K562 (cell line): ENCODE data around the gene MAST1. TPM values are rescaled to one million over a fixed set of nuclear protein-coding genes. Genes with fewer than 3 reads are reported as not detected.

Experiments
- FOXP1 ChIP-seq: sonication (generic); formaldehyde crosslinking; IDR thresholded peaks from 2 replicates; pipeline ENCODE4 v1.8.0; 2022; ENCODE audit warnings: mild to moderate bottlenecking, missing genetic modification reagents
- FUS ChIP-seq: fragments of 200-400 bp; formaldehyde crosslinking; optimal IDR thresholded peaks from 2 replicates; pipeline ENCODE3; 2017; ENCODE audit warnings: low read depth, low read length
- HBP1 ChIP-seq: fragments of 450-650 bp; formaldehyde crosslinking; IDR thresholded peaks from 2 replicates; pipeline ENCODE4 v1.4.0; 2022; ENCODE audit warnings: missing genetic modification characterization
- HMGN3 ChIP-seq: IDR thresholded peaks from 2 replicates; pipeline ENCODE4 v1.6.1; 2011; ENCODE audit warnings: borderline replicate concordance, low read depth, mild to moderate bottlenecking, mixed read lengths, low read length; ENCODE audit not compliant: insufficient read length; ENCODE audit errors: extremely low read depth
- HNRNPH1 ChIP-seq: fragments of 200-400 bp; formaldehyde crosslinking; optimal IDR thresholded peaks from 2 replicates; pipeline ENCODE3; 2017; ENCODE audit warnings: low read depth, mild to moderate bottlenecking, low read length, moderate library complexity
- MGA ChIP-seq: fragments of 450-650 bp; IDR thresholded peaks from 2 replicates; pipeline ENCODE4 v1.6.1; 2016; ENCODE audit warnings: mild to moderate bottlenecking, moderate library complexity
- NFRKB ChIP-seq: fragments of 450-650 bp; IDR thresholded peaks from 2 replicates; pipeline ENCODE4 v1.6.1; 2016; ENCODE audit warnings: low read depth
- NR3C1 ChIP-seq: sonication (generic); formaldehyde crosslinking; IDR thresholded peaks from 2 replicates; pipeline ENCODE4 v1.8.1; 2022; ENCODE audit warnings: missing genetic modification reagents
- NUFIP1 ChIP-seq: fragments of 450-650 bp; IDR thresholded peaks from 2 replicates; pipeline ENCODE4 v1.6.1; 2018; ENCODE audit not compliant: partially characterized antibody
- RAD21 ChIP-seq, 2 experiments: fragments of 250-450 bp in 1 of 2; fragments of 450-650 bp in 1 of 2; sonication (Bioruptor Pico) in 1 of 2; formaldehyde crosslinking in 1 of 2; IDR thresholded peaks in 1 of 2; conservative IDR thresholded peaks in 1 of 2; 2 replicates each; pipeline versions ENCODE4 v1.4.0 to v1.8.0; 2020 to 2022; ENCODE audit warnings: mild to moderate bottlenecking in 2 of 2, moderate library complexity in 1 of 2
- RAD51 ChIP-seq: fragments of 450-650 bp; IDR thresholded peaks from 2 replicates; pipeline ENCODE4 v1.7.1; 2016; ENCODE audit warnings: low read depth, mild to moderate bottlenecking, borderline replicate concordance
- RCOR1 ChIP-seq, 2 experiments: IDR thresholded peaks; 2 replicates each; pipeline ENCODE4 v1.6.1; 2012; ENCODE audit warnings: low read depth in 2 of 2, low read length in 2 of 2, borderline replicate concordance in 1 of 2, improper control_type of control experiment in 1 of 2
- RNF2 ChIP-seq: sonication (generic); IDR thresholded peaks from 2 replicates; pipeline ENCODE4 v1.6.1; 2016
- ZNF766 ChIP-seq: fragments of 200-800 bp; sonication (Bioruptor generic); conservative IDR thresholded peaks from 2 replicates; pipeline ENCODE4 v1.6.1; 2016; ENCODE audit warnings: missing genetic modification characterization, missing compliant biosample characterization
- polyA plus RNA-seq, 8 experiments: library from polyadenylated mRNA; depleted of rRNA in 4 of 8; stranded (reverse) in 5 of 8; unstranded in 3 of 8; fragments of >200 nt; fragmentation: Nextera tagmentation in 2 of 8; fragmentation: Illumina TruSeq in 1 of 8; extraction: Ambion mirVana in 2 of 8; extraction: Trizol in 1 of 8; gene quantifications; 2 replicates each; pipeline versions ENCODE4 v1.2.1 to v1.2.3, GENCODE V29; 2011 to 2014; ENCODE audit warnings: inconsistent platforms in 1 of 8, missing spikeins in 1 of 8
- total RNA-seq, 7 experiments: library from RNA; depleted of rRNA in 6 of 7; stranded (reverse); fragments of >200 nt in 6 of 7; fragmentation: Illumina TruSeq in 2 of 7; extraction: Trizol in 2 of 7; gene quantifications; 2 replicates each; pipeline versions ENCODE4 v1.2.1 to v1.2.3, GENCODE V29; 2011 to 2021; ENCODE audit warnings: low replicate concordance in 1 of 7

The MAST1 gene
- total and polyA plus RNA-seq, 9 of the 15 experiments (the other 6 are each of a cell fraction or from before 2014, with no cell fraction given) = 0.48 to 10.3 (median 3.9) TPM

DNA sequence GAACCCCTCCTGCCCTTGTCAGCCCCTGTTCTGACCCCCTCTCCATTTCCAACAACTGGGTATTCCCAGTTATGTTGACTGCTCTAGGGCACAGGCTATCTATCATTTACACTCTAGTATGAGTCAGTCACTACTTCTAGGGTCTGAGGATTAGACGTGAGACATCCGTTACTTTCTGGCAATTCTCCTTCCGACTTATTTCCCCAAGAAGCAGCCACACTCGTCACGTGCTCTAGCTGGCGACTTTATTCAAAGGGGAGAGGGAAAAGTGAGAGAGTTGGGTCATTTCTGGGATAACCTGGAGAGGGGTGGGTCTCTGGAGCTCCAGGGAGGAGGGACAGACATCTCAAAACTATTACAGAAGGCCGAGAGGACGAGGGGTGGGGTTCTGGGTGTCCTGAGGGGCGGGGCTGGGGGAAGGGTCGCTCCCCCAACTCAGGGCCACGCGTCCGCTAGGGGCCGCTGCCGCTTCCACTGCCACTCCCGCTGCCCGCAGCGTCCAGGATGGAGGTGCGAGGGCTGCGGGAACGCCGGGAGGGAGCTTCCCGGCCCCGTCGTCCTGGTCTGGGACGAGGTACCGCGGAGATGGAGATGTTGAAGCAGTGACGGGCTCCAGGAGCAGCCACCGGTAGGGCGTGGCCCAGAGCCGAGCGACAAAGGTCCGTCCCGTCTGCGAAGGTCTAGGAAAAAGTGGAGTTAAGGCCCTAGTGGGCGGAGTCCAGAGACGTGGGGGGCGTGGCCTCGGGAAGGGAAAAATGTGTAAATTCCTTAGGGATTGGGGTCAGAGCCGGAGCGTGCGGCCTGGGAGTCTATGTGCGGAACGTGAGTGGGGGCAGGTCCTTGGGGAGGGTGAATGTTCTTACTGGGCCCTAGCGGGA is 12.8 kb upstream of the MAST1 start (continued):
- peak in 1 of 2 experiments; percentile 56; a peak in 2 of 4 replicates for TF ChIP-seq RCOR1 (IDR thresholded peaks at IDR 0.05; ENCODE audit: borderline replicate concordance in 1 of 2, low read depth in 2 of 2, low read length in 2 of 2)
- 0 out of 4 replicates have a peak, but pooled peaks of 1 of the 2 experiments have one; percentile 16 for TF ChIP-seq RAD21 (CRISPR knock-in tag; conservative IDR thresholded peaks at IDR 0.05 in 1 of 2, IDR thresholded peaks at IDR 0.05 in 1 of 2)
- no peak for TF ChIP-seq NR3C1 (CRISPR knock-in tag)
- TF ChIP-seq HNRNPH1 = no peak
- 0 out of 2 replicates have a peak, but pooled peaks have one; percentile 27 for TF ChIP-seq RNF2
- no peak for TF ChIP-seq FOXP1 (CRISPR knock-in tag)
- no peak for TF ChIP-seq NFRKB
- TF ChIP-seq FUS = no peak
- no peak for TF ChIP-seq NUFIP1
- TF ChIP-seq RAD51 = peak; percentile 66
- peak; percentile 66 for TF ChIP-seq HMGN3
- no peak for TF ChIP-seq ZNF766 (CRISPR knock-in tag)
- TF ChIP-seq MGA = peak; percentile 91
- no peak for TF ChIP-seq HBP1 (CRISPR knock-in tag)
